ENCODE results near the gene ADAMTS18.

The ADAMTS18 gene

DNA sequence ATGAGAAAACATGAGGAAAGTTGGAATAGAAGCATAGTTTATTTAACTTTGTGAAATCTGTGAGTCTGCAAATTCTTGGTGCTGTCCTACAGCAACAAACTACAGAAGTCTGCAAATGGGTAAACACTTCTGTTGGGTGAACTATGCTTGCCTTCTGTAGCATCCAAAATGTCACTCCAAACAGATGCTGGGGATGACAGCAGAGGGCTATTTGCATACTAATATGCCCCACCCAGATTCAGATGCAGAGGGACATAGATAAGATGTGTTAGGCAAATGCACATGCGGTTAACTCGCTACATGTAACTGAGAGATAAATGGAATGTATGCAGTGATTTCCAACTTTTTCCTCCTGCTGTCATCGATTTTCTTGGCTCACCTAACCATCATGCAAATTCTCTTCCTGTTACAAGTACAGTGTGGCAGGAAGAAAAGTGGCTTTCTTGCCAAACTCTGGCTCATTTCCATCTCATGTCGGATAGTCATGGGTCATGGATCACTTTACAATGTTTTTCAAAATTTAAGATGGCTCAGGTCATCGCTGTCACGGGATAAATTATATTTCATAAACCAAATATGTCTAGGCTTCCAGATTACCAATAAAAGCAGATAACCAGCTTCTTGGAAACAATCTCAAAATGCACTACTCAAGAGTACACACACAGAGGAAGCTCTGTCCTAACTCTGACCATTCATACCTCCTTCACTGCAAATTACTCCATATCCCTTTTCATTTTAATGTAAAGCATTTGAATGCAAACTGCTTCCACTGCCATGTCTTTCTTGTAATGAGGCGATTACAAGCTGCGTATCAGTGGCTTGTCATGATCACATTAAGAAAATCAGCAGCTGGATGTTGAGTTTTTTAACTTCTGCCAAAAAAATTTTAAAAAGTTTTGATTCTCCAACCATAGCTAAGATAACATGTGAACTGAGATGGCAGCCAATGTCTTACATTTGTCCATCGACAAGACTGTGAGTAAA is 47.7 kb downstream of the ADAMTS18 start:
- no peak for DNase-seq

DNA sequence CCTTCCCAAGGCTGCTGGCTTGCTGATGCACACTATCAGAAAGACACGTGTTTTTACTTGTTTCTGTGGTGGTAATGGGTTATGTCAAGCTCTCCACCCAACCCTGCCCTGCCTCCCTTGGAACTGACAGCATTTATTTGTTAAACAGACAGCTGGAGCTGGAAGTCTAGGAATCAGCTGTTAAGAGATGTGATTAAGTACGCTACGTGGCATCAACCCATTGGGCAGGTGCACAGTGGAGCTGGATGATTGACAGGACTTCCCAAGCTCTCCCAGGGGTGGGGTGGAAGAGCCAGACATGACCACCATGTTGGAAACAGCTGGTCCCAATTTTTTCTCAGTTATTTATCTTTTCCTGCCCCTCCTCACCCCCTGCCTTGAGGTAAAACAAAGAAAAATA is 49.4 kb downstream of the ADAMTS18 start:
- DNase-seq, result no peak

- DNase-seq, result no peak
These were observed 51.1 kb downstream of the ADAMTS18 start for GRCh38 chr16:77383606-77384187.

DNA sequence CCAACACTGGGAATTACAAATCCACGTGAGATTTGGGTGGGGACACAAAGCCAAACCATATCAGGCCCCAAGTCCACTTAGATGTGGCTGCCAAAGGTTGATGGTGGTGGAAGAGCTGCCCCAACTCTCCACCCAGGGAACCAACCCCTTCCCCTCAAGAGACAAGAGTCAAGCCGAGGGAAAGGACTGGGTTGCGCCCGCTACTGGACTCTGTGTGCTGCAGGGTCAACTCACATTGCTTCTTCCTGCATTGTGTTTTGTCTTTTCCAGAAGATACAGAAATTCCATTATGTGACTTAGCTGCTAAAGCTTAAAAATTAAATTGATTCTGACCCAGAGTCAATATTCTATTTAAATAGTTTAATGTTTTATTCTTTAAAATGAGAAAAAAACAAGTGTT is 58.5 kb downstream of the ADAMTS18 start:
- peak; percentile 38 for DNase-seq

GRCh38 chr16:77375396-77375795 is 59.4 kb downstream of the ADAMTS18 start:
- DNase-seq, result no peak

- DNase-seq, result no peak
These were observed 60.5 kb downstream of the ADAMTS18 start for GRCh38 chr16:77374384-77374783.

DNA sequence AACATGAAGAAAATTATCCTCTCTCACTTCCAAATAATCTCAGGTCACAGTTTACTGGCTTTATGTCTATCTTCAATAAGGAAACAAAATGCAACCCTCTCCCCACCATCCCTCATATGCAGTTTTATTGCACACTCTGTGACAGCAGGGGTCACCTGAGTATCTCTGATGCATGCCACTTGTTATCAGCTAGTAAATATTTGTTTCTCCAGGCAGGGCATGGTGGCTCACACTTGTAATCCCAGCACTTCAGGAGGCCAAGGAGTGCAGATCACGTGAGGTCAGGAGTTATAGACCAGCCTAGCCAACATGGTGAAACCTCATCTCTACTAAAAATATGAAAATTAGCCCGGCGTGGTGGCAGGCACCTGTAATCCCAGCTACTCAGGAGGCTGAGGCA is 61.1 kb downstream of the ADAMTS18 start:
- no peak for DNase-seq

- no peak for DNase-seq
These were observed 70.1 kb downstream of the ADAMTS18 start for GRCh38 chr16:77364770-77365169.

GRCh38 chr16:77359065-77359502 is 75.8 kb downstream of the ADAMTS18 start:
- no peak for DNase-seq

DNA sequence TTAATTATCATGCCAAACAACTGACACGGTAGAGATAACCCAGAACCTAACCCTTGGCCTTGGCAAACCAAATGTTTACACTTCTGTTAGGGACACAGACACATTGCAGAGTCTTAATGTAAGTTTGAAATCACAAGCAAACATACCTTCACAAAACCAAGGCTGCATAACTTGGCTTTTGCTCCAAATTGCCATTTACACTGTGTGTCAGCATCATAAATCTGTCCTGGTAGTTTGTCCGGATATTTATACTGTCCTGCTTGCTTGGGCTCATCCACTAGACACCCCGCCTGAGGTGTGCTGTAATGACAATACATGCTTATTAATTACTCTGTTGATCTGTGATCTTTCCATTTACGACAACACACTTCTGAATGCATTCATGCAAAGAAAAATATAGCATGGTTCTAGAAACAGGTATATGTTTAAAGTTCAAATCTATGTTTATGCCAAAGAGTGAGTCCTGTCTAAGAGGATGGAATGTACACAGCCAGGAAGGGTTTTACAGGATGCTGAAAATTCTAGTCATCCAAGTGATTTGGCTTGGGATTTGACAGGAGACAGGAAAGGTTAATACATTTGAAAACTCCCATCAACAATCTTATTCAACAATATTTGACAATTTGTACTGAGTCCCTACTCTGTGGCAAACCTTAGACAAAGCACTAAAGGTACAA is 81.1 kb downstream of the ADAMTS18 start:
- DNase-seq, result no peak

- DNase-seq, result no peak
These were observed 90.5 kb downstream of the ADAMTS18 start for GRCh38 chr16:77344341-77344740.

DNA sequence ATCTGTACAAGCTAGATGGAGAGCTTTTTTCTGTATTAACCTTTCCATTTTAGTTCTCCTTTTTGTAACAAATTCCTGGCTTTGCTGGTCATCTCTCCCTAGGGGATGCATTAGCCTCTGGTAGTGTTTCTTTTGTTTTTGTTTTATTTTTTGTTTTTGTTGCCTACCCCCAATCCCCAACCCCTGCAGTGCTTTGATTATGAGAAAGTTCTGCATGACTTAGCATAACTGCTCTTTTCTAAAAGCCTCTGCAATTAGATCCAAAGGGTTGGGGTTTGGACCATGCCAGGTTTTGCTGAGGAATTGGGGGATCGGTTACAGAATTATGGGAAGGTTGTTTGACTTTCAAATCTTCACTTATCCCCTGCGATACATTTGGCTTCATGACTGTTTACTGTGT is 98.2 kb downstream of the ADAMTS18 start:
- no peak for DNase-seq

DNA sequence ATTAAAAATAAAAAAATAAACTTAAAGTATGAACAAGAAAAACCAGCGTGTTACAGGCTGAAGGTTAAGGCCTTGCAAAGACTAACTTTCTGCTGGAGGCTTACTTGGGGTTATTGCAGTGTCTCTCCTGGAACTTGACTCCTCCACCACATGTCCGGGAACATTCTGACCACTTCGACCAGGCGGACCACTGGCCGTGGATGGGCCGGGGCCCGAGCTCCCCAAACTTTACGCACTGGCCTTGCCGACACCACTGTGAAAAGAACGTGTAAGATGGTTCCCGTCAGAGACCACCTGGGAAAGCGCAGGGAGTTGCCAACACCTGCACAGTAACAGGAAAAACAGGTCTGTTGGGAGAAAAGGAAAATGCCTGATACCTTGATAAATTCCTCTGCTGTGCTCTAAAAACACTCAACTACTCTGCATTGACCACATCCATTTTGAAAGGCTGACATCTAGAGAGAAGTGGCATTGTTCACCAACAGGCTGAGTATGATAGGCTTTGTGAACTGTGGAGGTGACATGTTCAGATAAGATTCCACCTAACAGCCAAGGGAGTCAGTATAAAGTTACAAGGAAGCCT is 99.1 kb downstream of the ADAMTS18 start:
- DNase-seq, result no peak

- no peak for DNase-seq
These were observed 102.0 kb downstream of the ADAMTS18 start for GRCh38 chr16:77332792-77333191.

- DNase-seq, result no peak
These were observed 102.8 kb downstream of the ADAMTS18 start for GRCh38 chr16:77331802-77332586.

- DNase-seq, result no peak
These were observed 103.8 kb downstream of the ADAMTS18 start for GRCh38 chr16:77331043-77331442.

GRCh38 chr16:77330332-77331042 is 104.3 kb downstream of the ADAMTS18 start:
- DNase-seq, result peak; percentile 63

GRCh38 chr16:77328768-77329167 is 106.1 kb downstream of the ADAMTS18 start:
- DNase-seq, result no peak

GRCh38 chr16:77328274-77328673 is 106.6 kb downstream of the ADAMTS18 start:
- no peak for DNase-seq

DNA sequence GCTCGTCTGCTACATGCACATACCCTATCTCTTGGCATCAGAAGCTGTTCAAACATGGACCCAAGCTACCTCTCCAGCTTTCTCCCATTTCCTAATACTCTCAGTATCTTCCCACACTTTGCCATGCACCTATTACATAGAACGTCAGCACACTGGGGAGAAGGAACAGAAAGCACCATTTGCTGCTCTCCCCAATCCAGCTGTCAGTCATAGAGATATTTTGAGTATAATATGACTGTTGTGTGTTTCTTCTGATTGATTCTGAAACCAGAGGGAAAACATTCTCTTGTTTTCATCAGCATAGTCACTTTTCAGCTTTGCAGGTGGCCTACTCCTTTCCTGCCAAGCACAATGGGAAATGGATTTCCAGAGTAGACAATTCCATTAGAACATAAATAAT is 107.1 kb downstream of the ADAMTS18 start:
- DNase-seq, result peak; percentile 68

DNA sequence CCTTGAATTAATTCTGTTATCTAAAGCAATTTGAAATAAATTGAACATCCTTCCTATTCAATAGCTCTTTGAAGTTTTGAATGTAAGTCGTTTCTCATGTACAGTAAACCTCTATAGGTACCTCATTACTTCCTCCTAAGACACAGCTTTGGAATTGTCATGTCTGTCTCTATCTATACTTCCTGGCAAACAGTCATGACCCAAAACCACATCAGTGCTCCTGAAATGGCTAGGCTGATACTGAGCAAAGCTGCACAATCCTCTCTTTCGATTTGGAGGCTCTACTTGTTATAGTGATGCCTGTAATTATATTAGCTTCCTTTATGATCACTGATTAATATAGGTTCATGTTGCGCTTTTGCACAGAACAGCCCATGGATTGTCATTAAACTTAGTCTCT is 110.1 kb downstream of the ADAMTS18 start:
- peak; percentile 50 for DNase-seq

GRCh38 chr16:77323695-77324094 is 111.1 kb downstream of the ADAMTS18 start:
- no peak for DNase-seq

Measured in activated CD4-positive, alpha-beta T cell treated with anti-CD3 and anti-CD28 coated beads, Interleukin-2, amount 50 U/mL, for 16 hours (primary cell).